Peyer's patch (tissue), 4 donors: Measurements from ENCODE around the gene DACH1.

Experiments
- POLR2A ChIP-seq, 2 donors: fragments of 450-650 bp; IDR thresholded peaks; one replicate each; pipeline ENCODE4 v1.5.1; 2017; ENCODE audit warnings: antibody characterized with exemption in 2 of 2, mild to moderate bottlenecking in 2 of 2, moderate library complexity in 2 of 2
- TF ChIP-seq, protein P1 (sequence below), 6 experiments: fragments of 450-650 bp in 4 of 6; fragments of 200-600 bp in 2 of 6; sonication (generic) in 1 of 6; IDR thresholded peaks; one replicate each; pipeline ENCODE4 v1.5.1; 2017 to 2019; ENCODE audit warnings: antibody characterized with exemption in 6 of 6, mild to moderate bottlenecking in 3 of 6, moderate library complexity in 1 of 6

DNA sequence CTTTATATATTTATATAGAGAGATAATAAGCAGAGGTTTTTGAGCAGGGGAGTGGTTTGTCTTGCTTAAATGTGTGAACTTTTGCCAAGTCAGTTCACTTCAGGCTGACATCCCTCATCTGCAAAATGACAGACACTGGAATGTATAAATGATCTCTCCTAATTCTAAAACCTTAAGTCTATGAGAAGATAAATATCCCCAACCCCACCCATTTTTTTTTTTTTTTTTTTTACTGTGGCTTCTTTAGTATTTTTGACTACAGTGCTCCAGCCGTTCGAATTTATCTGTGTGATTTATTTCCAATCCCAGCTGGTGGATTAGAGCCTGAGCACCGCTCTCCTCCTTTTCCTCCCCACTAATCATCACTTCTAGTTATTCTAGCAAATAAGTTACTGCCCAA is 234.8 kb downstream of the DACH1 start:
- no peak for TF ChIP-seq POLR2A (IDR thresholded peaks at IDR 0.05)
- TF ChIP-seq, protein P1, sequence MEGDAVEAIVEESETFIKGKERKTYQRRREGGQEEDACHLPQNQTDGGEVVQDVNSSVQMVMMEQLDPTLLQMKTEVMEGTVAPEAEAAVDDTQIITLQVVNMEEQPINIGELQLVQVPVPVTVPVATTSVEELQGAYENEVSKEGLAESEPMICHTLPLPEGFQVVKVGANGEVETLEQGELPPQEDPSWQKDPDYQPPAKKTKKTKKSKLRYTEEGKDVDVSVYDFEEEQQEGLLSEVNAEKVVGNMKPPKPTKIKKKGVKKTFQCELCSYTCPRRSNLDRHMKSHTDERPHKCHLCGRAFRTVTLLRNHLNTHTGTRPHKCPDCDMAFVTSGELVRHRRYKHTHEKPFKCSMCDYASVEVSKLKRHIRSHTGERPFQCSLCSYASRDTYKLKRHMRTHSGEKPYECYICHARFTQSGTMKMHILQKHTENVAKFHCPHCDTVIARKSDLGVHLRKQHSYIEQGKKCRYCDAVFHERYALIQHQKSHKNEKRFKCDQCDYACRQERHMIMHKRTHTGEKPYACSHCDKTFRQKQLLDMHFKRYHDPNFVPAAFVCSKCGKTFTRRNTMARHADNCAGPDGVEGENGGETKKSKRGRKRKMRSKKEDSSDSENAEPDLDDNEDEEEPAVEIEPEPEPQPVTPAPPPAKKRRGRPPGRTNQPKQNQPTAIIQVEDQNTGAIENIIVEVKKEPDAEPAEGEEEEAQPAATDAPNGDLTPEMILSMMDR (IDR thresholded peaks at IDR 0.05), result no peak
